ENCODE data around the gene SPTBN1.

Gene SPTBN1

DNA sequence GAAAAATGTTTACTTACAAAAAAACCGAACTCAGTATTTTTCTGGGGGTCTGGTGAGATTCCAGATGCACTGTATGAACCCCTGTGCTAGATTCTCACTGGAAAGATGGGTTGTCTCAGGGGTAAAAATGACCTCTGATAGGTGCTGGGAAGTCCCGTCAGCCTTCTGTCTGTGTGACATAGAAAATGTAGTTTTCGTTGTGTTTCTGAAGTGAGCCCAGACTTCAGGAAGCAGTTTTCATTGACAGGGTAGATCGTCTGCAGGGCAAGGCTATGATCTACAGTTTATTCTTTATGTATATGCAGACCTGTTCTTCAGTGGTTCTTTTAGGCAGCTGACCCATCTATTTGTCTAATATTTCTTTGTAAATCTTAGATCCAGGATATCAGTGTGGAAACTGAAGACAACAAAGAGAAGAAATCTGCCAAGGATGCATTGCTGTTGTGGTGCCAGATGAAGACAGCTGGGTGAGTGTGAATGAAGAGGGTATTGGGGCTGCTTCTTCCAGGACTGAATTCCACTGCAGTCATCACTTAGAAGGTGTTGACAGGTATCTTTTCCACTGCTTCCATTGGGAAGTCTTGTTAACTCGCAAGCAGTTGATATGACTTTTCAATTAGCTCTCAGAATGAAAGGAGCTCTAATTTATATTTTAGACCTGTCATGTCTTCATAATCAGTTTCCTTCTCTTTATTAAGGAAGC, 159.9 kb downstream of the SPTBN1 start:
- peaks cover 58% of the 10 kb centered on the region for H3K36me3 ChIP-seq (ENCODE audit: insufficient read depth, low read length)

DNA sequence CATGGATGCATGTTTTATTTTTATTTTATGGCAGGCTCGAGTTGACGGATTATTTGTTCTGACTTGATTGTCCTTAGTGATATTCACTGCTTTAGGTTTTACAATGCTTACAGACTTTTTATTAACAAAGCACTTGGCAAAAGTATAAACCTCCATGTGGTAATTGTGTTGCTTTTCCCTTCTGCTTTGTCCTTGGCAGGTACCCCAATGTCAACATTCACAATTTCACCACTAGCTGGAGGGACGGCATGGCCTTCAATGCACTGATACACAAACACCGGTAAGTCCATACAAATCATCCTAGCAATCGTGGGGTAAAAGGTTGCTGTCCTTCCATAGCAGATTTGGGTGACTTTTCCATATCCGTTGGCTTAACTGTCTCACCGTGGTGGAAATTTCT, 161.3 kb downstream of the SPTBN1 start:
- peaks cover 67% of the 10 kb centered on the region for H3K36me3 ChIP-seq (ENCODE audit: insufficient read depth, low read length)
- H3K27me3 ChIP-seq (ENCODE audit: insufficient read depth, low read length, poor library complexity) = no peaks in the 10 kb centered on the region
- no peak overlapping the region for H2AFZ ChIP-seq (ENCODE audit: low read depth, low read length)
- H3K9ac ChIP-seq (ENCODE audit: low read depth, low read length) = no peak overlapping the region
- H3K79me2 ChIP-seq (ENCODE audit: insufficient read depth, low read length) = no peaks in the 10 kb centered on the region
- H4K20me1 ChIP-seq (ENCODE audit: insufficient read depth, low read length) = no peaks in the 10 kb centered on the region
- ATAC-seq (ENCODE audit: insufficient read depth, low read depth) (no peak), DNase-seq (no peak)
- H3K4me1 ChIP-seq (ENCODE audit: insufficient read depth, low read length) = peaks cover 13% of the 10 kb centered on the region
- TF ChIP-seq, protein P1, sequence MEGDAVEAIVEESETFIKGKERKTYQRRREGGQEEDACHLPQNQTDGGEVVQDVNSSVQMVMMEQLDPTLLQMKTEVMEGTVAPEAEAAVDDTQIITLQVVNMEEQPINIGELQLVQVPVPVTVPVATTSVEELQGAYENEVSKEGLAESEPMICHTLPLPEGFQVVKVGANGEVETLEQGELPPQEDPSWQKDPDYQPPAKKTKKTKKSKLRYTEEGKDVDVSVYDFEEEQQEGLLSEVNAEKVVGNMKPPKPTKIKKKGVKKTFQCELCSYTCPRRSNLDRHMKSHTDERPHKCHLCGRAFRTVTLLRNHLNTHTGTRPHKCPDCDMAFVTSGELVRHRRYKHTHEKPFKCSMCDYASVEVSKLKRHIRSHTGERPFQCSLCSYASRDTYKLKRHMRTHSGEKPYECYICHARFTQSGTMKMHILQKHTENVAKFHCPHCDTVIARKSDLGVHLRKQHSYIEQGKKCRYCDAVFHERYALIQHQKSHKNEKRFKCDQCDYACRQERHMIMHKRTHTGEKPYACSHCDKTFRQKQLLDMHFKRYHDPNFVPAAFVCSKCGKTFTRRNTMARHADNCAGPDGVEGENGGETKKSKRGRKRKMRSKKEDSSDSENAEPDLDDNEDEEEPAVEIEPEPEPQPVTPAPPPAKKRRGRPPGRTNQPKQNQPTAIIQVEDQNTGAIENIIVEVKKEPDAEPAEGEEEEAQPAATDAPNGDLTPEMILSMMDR (IDR thresholded peaks at IDR 0.05; ENCODE audit: borderline replicate concordance, extremely low read depth, low read length, poor library complexity, severe bottlenecking) = no peak
- TF ChIP-seq EZH2 (IDR thresholded peaks at IDR 0.05; ENCODE audit: borderline replicate concordance, low read depth, low read length, severe bottlenecking) = no peak
- no peaks in the 10 kb centered on the region for H3K9me3 ChIP-seq (ENCODE audit: insufficient read depth, low read length, severe bottlenecking)
- H3K27ac ChIP-seq (ENCODE audit: low read length) = no peak overlapping the region
- no peak overlapping the region for H3K4me2 ChIP-seq (ENCODE audit: insufficient read depth, low read length)
- H3K4me3 ChIP-seq (ENCODE audit: low read depth in 1 of 2, low read length in 2 of 2) = no peak overlapping the region

More for the DNA sequence above, 159.9 kb downstream of the SPTBN1 start:
- Histone ChIP-seq H3K4me3 (ENCODE audit: low read depth in 1 of 2, low read length in 2 of 2) (no peak overlapping the region), H2AFZ (ENCODE audit: low read depth, low read length) (no peak overlapping the region), H3K79me2 (ENCODE audit: insufficient read depth, low read length) (no peaks in the 10 kb centered on the region), H3K9me3 (ENCODE audit: insufficient read depth, low read length, severe bottlenecking) (no peaks in the 10 kb centered on the region), H3K4me1 (ENCODE audit: insufficient read depth, low read length) (peaks cover 13% of the 10 kb centered on the region), H4K20me1 (ENCODE audit: insufficient read depth, low read length) (no peaks in the 10 kb centered on the region), H3K4me2 (ENCODE audit: insufficient read depth, low read length) (no peak overlapping the region), H3K27ac (ENCODE audit: low read length) (no peak overlapping the region), H3K9ac (ENCODE audit: low read depth, low read length) (no peak overlapping the region), H3K27me3 (ENCODE audit: insufficient read depth, low read length, poor library complexity) (no peaks in the 10 kb centered on the region)
- TF ChIP-seq, protein P1 (IDR thresholded peaks at IDR 0.05; ENCODE audit: borderline replicate concordance, extremely low read depth, low read length, poor library complexity, severe bottlenecking) = no peak
- TF ChIP-seq EZH2 (IDR thresholded peaks at IDR 0.05; ENCODE audit: borderline replicate concordance, low read depth, low read length, severe bottlenecking) = no peak
- ATAC-seq (ENCODE audit: insufficient read depth, low read depth) (no peak), DNase-seq (no peak)

DNA sequence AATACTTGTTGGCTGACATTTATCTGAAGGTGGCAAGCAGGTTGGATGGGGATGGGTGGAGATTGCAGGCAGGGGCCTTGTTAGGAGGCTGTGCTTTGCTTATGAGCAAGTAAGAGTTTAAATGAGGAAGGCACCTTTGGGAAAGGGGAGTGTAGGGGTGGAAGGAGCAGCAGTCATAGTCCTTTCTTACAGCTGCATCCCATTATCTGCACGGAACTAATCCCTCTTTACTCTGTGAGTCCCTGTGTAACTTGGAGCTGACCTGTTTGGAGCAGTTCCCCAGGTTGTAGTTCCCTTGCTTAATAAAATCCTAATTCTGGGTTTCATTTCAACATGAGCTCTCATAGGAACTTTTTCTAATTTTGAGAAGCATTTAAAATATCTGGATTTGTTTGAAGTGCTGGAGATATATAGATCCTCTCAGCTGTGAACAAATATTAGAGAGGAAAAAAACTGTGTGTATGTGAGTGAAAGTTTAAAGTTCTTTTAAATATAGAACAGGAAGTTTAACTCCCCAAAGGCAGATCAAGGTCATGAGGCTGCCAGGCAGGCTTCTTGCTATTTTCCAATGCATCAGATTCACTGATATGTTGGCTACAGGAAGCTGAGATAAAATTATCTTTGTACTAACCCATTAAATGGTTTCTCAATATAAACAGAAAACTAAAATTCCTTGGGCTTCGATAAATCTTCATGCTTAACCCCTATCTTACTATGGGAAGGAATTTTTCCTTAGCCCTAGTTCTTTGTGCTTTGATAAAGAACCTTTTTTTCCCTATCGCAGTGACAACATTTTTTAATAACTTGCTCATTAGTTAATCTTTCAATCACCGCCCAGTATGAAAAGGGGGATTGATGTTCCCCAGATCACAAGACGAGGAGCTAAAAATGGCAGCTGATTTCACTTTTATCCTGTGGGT, 162.8 kb downstream of the SPTBN1 start:
- Histone ChIP-seq H3K9me3 (ENCODE audit: insufficient read depth, low read length, severe bottlenecking) (no peaks in the 10 kb centered on the region), H3K27ac (ENCODE audit: low read length) (peak overlapping the region; percentile 24; the same call in 1 of the 2 replicates), H2AFZ (ENCODE audit: low read depth, low read length) (no peak overlapping the region), H3K4me3 (ENCODE audit: low read depth in 1 of 2, low read length in 2 of 2) (no peak overlapping the region), H3K4me1 (ENCODE audit: insufficient read depth, low read length) (peaks cover 13% of the 10 kb centered on the region), H3K79me2 (ENCODE audit: insufficient read depth, low read length) (no peaks in the 10 kb centered on the region), H3K9ac (ENCODE audit: low read depth, low read length) (no peak overlapping the region), H4K20me1 (ENCODE audit: insufficient read depth, low read length) (no peaks in the 10 kb centered on the region), H3K36me3 (ENCODE audit: insufficient read depth, low read length) (peaks cover 76% of the 10 kb centered on the region), H3K27me3 (ENCODE audit: insufficient read depth, low read length, poor library complexity) (no peaks in the 10 kb centered on the region), H3K4me2 (ENCODE audit: insufficient read depth, low read length) (no peak overlapping the region)
- TF ChIP-seq EZH2 (IDR thresholded peaks at IDR 0.05; ENCODE audit: borderline replicate concordance, low read depth, low read length, severe bottlenecking) = no peak
- DNase-seq = no peak
- peak; percentile 50; the same call in 2 of the 3 replicates for ATAC-seq (ENCODE audit: insufficient read depth, low read depth)

Measured in DND-41 (cell line).